Myocyte (in vitro differentiated cells): ENCODE measurements around the gene HSPA12A. TPM values are rescaled to one million over a fixed set of nuclear protein-coding genes. Genes with fewer than 3 reads are reported as not detected.

Experiments used
- DNase-seq: peaks from one replicate; pipeline ENCODE4 v3.0.0-alpha.2; 2012; ENCODE audit warnings: low read depth
- total RNA-seq: library from RNA; depleted of rRNA; stranded (reverse); fragments of >200 nt; gene quantifications from 2 replicates; pipeline ENCODE4 v1.2.3, GENCODE V29; 2014

The HSPA12A gene
- total RNA-seq, 1 donor from 2014 or later: 7.8 TPM

- no peak for DNase-seq
These were observed 72.3 kb downstream of the HSPA12A start for GRCh38 chr10:116669832-116670644.

DNA sequence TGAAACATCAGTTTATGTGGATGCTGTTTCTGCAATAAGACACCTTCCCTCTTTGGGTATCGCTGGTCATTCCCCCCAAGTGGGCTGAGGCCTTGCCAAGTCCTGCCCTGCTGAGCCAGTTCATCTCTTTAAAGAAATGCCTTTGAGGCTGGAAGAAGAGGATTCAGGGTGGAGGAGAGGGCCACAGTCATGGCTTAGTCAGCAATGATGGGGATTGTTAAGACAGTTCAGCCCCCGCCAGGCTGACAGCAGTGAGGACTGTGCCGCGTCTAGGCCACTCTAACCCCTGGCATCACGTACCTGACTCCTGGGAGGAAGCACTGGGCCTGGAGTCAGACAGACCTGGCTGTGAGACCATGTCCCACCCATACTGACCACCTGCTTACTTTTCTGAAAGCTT, 73.3 kb downstream of the HSPA12A start:
- DNase-seq: no peak

DNA sequence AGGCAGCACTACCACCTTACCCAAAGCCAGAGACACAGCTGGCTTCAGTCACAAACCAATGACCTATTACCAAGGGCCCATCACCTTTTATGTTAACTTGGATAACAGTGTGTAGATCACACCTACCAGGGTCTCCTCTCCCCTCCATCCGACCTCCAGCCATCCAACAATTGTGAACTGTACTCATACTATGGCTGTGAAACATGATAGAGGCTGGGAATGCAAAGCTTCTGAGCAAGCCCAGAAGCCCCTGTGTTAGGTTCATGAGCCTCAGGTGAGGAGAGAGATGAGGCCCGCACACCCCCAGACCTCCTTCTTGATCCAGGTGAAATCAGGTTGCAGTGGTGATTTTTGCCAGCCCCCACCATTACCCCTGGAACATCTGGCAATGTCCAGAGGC, 73.9 kb downstream of the HSPA12A start:
- DNase-seq: no peak

GRCh38 chr10:116668018-116668417, 74.3 kb downstream of the HSPA12A start:
- no peak for DNase-seq

DNA sequence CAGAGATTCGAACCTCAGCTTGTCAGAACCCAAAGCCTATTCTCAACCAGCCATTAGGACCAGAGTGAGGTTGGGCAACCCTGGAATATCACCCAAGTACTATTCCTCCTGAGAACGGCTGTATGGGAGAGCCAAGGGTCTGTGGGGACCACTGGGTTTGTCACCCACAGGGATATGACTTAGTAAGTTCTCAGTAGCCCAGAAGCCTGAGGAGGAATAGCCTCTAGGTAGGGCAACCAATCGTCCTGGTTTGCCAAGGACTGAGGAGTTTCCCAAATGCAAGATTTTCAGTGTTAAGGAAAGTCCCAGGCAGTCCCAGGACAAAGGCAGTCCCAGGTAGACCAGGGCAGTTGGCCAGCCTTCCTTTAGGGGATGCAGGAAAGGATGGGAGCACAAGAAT, 74.9 kb downstream of the HSPA12A start:
- DNase-seq: no peak

DNA sequence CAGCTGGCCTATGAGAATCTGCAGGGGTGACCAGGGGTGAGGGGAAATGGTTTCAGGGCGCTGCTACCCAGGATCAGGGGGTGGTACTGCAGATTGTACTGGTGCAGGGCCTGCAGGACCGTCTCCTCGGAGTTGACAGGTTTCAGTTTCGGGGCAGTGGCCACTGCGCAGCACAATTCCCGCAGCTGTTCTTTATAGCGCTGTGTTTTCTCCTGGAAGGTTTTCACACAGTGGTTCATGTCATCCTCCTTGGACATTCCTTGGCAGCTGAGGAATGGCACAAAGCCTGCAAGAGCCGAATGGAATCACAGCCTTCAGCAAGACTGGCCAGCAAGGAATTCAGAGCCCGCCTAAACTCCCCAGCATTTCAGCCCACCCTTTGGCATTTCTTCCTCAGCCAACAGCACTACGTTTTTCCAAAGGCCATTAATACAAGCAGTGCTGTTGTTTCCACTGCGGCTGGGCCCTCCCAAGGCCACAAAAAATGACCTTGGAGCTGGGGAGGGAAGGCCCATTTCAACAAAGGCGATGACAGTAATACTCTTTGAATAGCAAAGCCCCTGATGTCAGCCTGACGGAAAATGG, 76.7 kb downstream of the HSPA12A start:
- DNase-seq: peak; percentile 95

- DNase-seq: no peak
These were observed 77.7 kb downstream of the HSPA12A start for GRCh38 chr10:116664631-116665030.

DNA sequence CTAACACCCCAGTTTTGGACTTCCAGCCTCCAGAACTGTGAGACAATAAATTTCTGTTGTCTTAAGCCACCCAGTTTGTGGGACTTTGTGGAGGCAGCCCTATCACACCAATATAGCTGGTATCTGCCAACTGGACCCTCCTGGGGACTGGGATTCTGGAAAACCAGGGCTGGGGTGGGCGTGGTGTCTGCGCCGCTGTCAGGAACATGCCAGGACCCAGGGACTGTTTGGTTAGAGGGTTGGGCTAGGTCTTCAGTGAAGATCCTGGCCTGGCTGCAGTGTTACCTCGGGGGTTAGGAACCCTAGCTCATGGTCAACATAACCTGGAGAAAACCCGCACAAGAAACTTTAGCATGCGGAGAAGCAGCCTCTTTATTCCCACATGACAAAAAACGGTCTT, 79.0 kb downstream of the HSPA12A start:
- no peak for DNase-seq

GRCh38 chr10:116660860-116661259, 81.5 kb downstream of the HSPA12A start:
- no peak for DNase-seq

- DNase-seq: no peak
These were observed 83.2 kb downstream of the HSPA12A start for GRCh38 chr10:116659049-116659670.

DNA sequence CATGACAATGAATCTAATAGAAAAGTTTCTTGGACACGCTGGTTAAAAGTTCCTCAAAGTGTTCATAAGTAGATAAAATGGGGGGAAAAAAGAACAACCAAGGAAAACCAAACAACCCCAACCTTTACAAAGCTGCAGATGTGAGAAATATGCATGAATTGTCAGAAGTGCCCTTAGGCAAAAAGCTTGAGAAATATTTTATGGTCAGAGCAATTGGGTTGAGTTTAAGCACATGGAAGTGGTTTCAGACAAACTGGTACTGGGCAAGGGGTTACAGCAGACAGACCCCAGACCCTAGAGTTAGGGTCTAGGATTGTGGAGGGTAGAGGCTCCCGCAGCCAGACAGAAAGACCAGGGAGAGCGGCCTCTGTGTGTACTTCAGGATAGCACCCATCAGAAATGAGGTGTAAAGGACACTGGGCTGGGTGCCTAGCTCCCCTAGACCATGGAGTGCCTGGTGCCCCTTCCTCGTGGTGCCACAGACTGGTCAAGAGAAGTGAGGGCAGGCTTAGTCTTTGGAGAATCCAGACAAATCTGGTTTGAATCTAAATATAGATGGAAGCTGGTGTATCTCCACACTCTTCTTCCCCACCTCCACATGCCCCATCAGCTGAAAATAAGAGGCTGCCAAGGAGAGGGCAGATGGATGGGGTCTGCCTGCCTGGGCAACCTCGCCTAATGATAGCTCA, 84.4 kb downstream of the HSPA12A start:
- no peak for DNase-seq

DNA sequence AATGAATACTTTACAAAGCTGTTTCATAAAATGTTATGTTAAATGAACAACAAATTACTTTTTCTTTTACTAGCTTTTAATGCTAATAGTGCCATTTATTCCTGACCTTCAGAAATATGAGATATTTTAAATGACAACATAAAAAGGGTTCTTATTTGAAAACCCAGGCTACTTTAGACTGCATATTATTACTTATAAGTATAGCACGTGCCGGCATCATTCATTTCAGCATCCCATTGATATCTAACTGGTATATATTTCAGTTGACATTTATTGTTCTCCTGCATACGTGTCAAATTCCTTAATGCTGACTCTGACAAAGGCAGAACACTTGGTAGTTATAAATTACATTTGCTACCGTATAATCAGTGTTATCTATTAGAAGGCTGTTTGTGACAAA, 86.3 kb downstream of the HSPA12A start:
- no peak for DNase-seq

- no peak for DNase-seq
These were observed 86.8 kb downstream of the HSPA12A start for GRCh38 chr10:116655568-116655967.

DNA sequence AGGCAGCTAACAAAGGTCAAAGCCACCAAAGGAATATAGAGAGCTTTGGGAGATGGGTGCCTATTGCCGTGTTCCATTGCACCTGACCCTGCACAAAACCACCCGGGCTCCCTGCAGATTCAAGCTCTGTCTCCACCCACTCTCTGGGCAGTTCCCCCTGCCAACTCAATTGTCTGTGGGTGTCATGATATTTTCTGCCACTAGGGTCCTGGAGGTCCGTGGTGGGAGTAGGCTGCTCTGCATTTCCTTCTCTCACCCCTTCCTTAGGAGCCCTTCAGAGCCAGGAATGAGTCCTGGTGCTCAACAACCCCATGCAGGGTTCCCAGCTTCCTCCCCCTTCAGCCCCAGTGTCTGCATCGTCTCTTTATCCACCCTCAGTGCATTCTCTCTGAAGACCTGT, 87.5 kb downstream of the HSPA12A start:
- DNase-seq: peak; percentile 7

DNA sequence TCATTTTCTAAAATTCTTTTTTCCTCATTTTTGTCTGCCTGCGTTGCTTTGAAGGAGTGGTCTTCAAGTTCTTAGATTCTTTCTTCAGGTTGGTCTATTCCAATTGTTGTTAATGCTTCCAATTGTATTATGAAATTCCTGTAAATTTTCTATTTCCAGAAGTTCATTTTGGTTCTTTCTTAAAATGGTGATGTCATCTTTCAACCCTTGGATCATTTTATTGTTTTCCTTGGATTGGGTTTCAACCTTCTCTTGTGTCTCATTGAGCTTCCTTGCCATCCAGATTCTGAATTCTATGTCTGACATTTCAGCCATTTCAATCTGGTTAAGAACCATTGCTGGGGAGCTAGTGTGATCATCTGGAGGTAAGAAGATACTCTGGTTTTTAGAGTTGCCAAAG, 88.5 kb downstream of the HSPA12A start:
- no peak for DNase-seq

DNA sequence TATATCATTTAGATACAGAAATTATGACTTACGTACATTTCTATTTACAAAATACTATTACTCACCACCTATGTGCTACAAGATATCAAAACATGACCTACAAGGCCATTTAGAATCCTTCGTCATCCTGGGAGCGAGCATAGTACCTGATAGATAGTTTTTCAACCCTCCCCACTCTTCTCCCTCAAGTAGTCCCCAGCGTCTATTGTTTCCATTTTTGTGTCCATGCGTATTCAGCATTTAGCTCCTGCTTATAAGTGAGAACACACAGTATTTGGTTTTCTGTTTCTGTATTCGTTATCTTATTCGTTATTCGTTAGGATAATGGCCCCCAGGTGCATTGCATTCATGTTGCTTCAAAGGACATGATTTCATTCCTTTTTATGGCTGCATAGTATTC, 93.5 kb downstream of the HSPA12A start:
- DNase-seq: no peak

DNA sequence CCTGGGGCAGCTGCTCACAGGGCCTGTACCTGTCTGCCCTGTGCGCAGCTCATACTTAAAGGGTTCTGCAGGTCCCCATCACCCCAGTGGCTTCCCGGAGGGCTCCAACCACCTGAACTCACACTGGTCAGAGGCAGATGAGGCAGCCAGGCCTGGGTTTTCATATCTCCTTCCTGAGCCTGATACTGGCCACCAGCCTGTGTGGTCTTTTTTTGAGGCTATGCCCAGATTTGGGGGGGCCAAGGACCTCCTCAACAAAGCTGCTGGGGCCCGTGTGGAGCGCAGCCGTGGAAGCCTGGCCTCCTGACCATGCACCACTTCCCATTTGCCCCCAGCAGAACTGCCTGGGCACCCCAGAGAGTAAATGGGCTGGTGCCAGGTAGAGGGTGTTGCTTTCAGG, 95.9 kb downstream of the HSPA12A start:
- no peak for DNase-seq

DNA sequence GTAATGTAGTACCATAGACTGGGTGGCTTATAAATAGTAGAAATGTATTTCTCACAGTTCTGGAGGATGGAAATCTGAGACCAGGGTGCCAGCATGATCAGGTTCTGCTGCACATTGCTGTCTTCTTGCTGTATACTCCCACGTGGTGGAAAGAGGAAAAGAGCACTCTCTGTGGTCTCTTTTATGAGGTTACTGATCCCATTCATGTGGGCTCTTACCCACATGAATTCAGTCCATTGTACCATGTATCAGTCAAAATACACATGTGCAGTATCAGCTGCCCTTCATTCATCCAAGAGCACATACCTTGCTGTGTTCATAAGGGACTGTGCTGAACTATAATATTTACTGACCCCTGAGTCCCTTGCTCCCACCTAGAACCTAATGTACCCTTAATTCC, 104.5 kb downstream of the HSPA12A start:
- DNase-seq: peak; percentile 30

- no peak for DNase-seq
These were observed 105.4 kb downstream of the HSPA12A start for GRCh38 chr10:116636976-116637375.

DNA sequence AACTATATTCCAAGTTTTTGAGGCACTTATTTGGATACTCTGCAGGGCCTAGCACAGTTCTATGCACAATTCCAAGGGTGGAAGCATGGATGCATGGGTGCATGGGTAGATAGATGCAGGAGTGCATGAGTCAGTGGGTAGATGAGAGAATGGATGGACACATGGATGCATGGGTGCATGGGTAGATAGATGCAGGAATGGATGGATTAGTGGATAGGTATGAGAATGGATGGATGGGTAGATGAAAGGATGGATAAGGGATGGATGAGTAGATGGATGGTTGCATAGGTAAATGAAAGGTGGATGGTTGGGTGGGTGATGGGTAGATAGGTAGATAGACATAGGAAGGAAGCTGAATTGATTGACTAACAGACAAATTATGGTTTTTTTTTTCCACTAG, 106.0 kb downstream of the HSPA12A start:
- DNase-seq: no peak

DNA sequence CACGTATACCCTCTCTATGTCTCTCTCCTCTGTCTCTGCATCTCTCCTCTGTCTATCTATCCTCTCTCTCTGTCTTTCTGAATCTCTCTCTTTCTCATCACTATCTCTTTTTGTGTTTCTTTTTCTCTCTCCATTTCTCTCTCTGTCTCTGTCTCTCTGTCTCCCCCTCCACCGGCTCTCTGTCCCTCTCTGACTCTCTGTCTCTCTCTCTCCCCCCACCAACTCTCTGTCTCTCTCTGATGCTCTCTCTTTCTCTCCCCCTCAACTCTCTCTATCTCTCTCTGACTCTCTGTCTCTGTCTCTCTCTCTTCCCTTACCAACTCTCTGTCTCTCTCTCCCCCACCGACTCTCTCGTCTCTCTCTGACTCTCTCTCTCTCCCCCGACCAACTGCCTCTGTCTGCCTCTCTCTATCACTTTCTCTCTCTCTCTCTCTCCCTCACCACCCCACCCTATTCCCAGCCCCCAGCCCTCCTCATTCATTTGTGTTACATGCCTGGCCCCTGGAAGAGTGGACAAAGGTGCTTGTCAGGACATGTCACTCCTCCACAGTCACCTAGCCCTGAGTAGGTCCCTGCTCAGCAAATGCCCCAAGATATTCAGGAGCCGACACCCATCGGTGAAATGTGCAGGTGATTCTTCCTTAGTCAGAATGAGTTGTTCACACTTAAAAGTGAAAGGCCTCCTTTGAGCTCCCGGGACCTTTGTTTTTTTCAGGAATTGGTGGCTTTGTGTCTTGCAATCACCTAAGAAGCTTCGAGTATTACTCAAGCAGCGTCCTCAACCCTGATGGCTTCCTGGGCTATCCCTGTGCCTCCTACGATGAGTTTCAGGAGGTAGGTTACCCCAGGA, 108.0 kb downstream of the HSPA12A start:
- no peak for DNase-seq
